GM18867 (cell line): ENCODE results near the gene KRT33A.
"Not testable (repeated sequence)": the region's sequence is repeated elsewhere in the genome, so short reads cannot be mapped to it uniquely, and the experiment has no call there.

ENCODE experiments used
- ATAC-seq: cut with Tn5 transposase; IDR thresholded peaks from one replicate; pipeline ENCODE4 v1.9.1; 2021; ENCODE audit warnings: mild to moderate bottlenecking, moderate library complexity; ENCODE audit not compliant: unreplicated experiment

The KRT33A gene

DNA sequence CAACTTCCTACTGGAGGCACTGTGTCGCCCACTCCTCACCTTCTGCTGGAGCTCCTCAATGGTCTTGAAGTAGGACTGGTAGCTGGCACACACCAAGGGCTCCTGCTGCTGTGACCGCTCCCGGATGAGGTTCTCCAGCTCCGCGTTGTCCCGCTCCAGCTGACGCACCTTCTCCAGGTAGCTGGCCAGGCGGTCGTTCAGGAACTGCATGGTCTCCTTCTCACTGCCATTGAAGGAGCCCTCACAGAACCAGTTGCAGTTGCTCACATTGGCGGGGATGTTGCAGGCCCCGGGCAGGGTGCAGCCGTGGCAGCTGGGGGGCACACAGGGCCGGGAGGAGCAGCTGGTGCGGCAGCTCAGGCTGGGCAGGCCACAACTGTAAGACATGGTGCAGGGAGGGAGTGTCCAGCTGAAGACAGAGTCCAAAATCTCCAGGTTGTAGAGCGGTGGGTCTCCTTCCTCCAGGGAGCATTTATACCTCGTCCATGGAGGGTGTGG, at the start of gene KRT33A:
Gene KRT33A, minus strand, starts transcription at position 448 of the 498 bp plus-strand sequence. Its CDS starts 61 bp downstream, at position 387.
- ATAC-seq, result not testable (repeated sequence)

DNA sequence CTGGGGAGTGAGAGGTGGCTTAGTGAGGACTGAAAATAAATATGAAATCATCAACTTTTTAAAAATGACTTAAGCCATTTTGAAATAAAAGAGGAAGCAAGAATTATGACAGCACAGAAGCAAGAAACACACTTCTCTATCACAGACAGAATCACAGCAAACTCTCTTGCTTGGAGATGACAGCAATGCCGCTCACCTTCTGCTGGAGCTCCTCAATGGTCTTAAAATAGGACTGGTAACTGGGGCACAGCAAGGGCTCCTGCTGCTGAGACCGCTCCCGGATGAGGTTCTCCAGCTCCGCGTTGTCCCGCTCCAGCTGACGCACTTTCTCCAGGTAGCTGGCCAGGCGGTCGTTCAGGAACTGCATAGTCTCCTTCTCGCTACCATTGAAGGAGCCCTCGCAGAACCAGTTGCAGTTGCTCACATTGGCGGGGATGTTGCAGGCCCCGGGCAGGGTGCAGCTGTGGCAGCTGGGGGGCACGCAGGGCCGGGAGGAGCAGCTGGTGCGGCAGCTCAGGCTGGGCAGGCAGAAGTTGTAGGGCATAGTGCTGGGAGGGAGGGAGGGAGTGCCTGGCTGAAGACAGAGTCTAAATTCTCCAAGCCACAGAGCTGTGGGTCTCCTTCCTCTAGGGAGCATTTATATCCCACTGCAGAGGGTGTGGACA, 46.5 kb upstream of the KRT33A start, which contains the start of gene KRT31:
Gene KRT31, minus strand, starts transcription at position 613 of the 665 bp plus-strand sequence. Its CDS starts 69 bp downstream, at position 544.
- no peak for ATAC-seq

DNA sequence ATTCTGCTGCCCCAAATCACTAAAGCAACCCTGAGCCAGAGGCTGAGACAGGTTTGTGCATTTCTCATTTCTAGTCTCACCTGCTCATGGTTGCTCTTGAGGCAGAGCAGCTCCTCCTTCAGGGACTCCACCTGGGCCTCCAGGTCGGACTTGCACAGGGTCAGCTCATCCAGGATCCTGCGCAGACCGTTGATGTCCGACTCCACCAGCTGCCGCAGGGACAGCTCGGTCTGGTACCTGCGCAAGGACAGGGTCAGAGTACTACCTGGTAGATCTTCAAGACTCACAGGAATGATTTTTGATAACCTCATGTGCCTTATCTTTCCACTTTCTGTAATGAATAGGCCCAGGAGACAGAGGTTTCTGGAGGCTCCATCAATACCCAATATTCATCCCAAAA, 45.7 kb upstream of the KRT33A start:
- ATAC-seq, result no peak

DNA sequence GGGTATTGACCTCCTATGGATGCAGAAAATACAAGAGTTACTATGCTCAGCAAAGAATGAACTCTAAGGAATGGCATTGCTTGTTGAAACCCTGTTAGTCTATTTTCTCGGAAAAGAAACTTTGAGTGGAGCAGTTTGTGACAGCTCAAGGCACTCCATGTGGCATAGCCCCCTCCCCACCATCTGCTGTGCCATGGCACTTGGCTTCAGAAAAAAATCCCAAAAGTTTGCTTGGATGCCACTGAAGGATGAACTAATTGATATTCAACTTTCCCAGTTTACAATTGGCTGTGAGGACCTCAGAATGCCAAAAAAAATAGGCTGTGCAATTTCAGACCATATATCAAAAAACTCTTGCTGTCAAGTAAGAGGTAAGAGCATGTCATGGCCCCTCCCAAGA, 45.0 kb upstream of the KRT33A start:
- ATAC-seq, result no peak

DNA sequence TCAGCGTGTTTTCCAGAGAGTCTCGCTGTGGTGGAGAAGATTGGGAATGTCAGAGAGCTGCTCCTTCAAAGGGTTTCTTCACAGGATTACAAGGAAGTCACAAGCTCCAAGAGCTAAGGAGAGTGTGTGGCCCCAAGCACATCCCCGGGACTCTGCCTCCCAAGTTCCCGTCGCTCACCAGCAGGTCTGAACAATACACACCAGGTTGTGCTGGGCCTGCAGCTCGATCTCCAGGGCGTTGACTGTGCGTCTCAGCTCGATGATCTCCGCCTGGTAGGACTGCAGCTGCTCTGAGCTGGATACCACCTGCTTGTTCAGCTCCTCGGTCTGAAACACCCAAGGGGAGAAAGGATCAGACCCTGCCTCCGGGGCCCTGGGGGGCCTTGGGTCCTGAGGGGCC, 44.4 kb upstream of the KRT33A start:
- ATAC-seq, result not testable (repeated sequence)

DNA sequence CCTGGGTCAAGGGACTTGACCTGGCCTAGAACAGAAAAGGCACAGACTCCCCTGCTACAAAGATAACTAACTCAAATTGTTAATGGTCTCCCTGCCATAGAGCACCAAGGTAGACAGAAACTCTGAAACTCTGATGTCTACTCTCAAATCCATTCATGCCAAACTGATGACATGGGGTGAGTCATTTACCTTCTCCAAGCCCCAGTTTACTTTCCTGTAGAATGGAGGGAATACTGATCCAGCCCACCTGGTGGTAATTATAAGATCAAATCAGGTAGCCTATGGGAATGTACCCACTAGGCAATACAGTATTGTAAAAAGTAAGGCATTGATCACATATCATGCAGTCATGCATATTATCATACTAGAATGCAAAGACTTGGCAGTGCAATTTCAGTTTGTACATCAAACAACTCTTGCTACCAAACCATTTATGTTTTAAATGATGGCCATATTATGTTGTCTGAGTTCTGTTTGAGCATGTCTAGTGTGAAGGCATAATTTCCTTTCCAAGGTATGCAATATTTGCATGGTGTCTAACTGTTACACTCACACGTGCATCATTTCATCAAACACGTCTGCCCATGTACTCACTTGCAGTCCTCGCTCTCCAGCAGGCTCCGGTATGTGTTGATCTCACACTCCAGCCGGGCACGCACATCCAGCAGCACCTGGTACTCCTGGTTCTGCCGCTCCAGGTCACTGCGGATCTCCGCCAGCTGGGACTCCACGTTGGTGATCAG, 43.8 kb upstream of the KRT33A start:
- no peak for ATAC-seq

DNA sequence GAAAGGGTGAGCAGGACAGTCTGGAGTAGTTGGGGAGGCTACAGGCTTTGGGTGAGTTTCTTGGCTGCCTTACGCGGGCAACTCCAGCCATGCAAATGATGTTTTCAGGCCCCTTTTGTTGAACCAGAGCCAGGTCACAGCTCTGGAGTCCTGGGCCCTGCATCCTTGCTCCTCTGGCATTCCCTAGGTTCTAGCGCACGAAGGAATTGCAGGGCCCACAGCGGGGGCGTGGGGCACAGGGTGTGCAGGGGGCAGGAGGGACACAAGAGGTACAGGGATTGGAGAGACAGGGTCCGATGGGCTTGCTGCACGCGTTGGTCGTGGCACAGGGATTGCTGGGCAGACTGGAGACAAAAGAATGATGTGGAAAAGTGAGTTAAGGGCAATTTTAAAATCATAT, 43.2 kb upstream of the KRT33A start:
- ATAC-seq, result no peak

DNA sequence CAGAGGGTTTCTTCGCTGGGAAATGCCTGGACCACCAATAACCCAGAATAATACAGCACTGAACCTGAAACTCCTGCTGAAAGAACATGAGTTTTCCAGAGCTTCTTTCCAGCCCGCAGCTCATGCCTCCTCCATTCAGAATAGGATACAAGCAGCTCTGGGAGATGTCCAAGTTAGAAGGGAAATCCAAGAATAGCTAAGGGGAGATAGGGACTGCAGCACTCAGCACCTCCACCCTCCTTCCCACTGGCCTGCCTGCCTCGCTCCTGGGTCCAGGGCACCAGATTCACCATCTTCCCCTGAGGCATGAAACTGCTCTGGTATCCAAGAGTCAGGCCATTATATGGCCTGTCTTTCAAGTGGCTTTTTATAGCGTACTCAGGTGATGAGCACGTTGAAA, 42.7 kb upstream of the KRT33A start:
- ATAC-seq, result no peak

DNA sequence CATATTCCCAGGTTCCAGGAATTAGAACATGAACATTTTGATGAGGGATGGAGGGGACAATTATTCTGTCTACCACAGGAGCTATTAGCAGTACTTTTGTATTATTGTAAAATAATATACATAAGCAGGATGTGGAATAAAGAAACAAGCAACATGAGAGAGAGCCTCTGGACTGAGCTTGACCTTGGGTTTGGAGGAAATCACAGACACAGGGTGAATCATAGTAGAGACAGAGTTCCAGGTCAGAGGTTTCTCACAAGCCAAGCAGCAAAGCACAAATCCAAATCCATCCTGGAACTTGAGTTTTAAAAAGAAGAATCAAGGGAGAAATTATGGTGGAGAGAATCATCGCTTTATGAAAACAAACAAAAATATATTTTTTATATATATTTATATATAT, 41.6 kb upstream of the KRT33A start:
- no peak for ATAC-seq

DNA sequence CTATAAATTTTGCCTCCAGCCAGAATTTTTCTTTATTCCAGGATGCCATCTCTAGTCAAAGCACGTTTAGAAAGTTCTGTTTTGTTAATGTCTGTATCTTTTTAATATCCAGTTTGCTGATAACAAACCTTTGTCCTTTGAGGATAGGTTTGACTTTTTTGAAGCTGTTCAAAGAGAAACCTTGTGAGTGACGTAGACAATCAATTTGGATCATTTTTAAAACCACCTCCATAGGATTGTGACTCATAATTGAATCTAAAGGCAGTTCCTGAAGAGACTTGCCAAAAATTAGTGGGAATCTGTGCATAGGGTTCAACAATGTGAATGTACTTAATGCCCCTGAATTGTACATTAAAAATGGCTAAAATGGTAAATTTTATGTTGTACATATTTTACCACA, 40.9 kb upstream of the KRT33A start:
- ATAC-seq, result no peak

DNA sequence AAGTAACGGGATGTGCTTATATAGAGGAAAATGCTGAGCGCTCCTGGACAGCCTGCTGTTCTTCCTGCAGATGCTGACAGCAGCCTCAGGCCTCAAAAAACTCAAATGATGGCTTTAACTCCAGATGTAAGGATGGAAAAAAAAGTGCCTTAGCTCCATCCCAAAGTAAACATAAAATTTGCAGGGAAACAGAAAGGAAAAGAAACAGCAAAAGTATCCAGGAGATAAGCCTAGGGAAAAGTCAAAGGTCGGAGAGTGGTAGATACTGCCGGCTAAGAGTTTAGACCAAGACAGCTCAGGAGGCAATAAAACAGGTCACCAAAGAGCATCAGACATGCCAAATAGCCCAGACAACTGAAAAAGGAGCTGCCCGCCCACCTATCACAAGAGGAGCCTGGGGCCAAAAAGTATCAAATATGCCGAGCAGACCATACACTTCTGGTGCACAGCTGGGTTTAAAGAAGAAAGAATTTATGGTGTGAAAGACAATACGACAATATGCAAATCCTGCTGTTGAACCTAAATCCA, 39.8 kb upstream of the KRT33A start:
- ATAC-seq, result no peak

DNA sequence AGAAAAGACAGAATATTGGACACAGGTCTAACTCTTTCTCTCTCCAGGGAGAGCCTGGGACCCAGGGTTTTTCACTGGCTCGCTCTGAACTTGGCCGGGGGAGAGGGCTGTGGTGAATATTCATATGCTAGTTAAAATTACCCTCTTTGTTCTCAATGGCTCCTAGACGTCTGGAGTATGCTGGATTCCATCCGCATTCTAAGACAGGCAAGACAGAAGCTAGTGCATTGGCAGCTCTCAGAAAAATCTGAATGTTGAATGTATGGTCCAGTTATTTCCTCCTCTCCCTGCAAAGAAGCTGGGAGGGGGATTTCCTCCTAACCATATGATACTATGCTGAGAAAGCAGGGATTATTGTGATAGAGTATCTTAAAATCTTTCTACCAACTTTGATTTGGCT, 37.0 kb upstream of the KRT33A start:
- no peak for ATAC-seq

DNA sequence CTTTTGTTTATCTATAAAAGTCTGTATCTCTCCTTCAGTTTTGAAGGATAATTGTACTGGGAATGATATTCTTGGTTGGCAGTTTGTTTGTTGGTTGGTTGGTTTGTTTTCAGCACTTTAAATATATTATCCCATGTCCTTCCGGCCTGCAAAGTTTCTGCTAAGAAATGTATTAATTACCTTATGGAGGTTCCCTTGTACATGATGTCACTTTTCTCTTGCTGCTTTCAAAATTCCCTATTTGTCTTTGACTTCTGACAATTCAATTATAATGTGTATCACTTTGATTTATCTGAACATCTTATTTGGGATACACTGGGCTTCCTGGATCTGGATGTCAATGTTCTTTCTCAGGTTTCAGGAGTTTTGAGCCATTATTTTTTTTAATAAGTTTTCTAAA, 35.6 kb upstream of the KRT33A start:
- ATAC-seq, result no peak

DNA sequence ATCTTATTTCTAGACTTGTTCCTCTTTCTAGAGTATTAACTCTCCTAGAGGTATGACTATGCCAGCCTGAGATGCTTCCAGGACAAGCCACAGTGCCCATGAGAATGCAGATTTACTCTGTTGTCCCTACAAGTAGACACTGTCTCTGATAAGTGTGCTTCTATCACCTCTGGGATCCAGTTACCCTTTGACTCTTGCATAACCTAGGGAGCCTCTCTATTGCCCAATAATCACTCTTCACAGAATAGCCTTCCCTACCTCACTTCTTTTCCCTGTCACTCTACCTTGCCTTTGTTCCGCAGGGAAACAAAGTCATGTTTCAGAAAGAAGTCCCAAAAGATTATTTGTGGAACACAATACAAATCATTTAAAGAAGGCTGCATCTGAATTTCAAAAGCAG, 33.1 kb upstream of the KRT33A start:
- ATAC-seq, result no peak

DNA sequence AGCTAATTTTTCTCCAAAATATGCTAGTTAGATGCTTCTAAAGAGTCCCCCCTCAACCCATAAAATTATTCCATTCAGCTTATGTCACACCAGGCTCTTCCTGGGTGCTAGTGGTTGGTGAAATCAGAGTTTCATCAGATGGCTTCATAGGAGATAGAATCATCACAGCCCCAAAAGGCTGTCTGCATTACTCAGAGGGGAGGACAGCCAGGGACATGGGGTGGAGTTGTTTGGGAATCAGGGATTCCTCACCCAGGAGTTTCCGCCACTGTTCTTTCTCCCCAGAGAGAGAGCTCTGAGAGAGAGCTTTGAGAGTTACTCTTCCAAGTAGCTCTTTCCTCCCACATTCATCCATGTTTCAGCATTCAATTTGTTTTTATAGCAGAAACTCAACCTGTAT, 31.8 kb upstream of the KRT33A start:
- no peak for ATAC-seq

DNA sequence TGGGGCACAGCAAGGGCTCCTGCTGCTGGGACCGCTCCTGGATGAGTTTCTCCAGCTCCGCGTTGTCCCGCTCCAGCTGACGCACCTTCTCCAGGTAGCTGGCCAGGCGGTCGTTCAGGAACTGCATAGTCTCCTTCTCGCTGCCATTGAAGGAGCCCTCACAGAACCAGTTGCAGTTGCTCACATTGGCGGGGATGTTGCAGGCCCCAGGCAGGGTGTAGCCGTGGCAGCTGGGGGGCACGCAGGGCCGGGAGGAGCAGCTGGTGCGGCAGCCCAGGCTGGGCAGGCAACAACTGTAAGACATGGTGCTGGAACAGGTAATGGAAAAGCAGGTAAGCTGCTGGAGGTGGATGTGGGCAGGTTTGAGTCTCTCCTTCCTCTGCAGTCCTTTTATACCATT, 31.3 kb upstream of the KRT33A start, which contains the start of gene KRT34:
Gene KRT34, minus strand, starts transcription at position 364 of the 400 bp plus-strand sequence. Its CDS starts 60 bp downstream, at position 304.
- not testable (repeated sequence) for ATAC-seq

DNA sequence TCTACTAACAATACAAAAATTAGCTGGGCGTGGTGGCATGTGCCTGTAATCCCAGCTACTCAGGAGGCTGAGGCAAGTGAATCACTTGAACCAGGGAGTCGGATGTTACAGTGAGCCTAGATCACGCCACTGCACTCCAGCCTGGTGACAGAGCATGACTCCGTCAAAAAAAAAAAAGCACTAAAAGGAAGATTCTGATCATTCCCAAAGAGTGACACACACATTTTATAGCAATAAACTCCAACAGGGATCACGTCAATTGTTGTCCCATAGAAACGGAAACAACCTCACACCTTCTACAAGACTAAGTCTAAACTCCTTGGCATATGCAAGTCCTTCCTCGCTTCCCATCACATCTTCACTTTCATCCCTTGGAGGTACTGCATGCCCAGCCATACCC, 29.5 kb upstream of the KRT33A start:
- not testable (repeated sequence) for ATAC-seq

DNA sequence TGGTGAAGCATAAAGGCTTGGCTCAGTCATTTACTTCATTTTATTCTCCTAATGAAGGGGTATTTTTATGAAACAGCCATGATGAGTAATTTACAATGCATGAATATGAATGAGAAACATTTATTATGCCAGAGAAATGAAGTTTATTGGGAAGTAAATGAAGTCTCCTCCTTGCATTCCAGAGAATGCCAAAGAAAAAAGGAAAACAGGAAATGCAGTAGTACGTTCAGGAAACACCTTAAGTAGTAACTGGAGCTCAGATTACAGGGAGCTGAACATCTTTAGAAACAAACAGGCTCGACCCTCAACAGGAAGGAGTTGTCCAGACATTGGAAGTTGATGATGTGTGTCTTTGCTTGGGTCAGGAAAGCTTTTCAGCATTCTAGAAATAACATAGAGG, 26.9 kb upstream of the KRT33A start:
- ATAC-seq, result no peak

DNA sequence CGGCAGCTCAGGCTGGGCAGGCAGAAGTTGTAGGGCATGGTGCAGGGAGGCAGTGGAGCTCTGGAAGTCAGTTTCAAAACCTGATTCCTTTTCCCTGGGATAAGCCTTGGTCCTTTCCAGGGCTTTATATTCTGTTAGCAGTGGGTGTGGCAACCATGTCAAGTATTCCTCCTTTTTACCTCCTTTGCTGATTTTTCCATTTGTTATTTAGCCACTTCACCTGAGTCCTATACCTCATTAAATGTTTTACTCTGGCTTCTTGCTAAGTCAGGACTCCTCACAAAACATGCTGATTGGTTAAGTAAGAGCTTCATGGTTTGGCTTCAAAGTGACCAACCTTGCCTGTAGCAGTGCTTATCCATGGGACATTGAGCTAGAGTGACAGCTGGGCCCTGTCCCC, 19.1 kb upstream of the KRT33A start, which contains the start of gene KRT33B:
Gene KRT33B, minus strand, starts transcription at position 101 of the 400 bp plus-strand sequence. Its CDS starts 63 bp downstream, at position 38.
- no peak for ATAC-seq

DNA sequence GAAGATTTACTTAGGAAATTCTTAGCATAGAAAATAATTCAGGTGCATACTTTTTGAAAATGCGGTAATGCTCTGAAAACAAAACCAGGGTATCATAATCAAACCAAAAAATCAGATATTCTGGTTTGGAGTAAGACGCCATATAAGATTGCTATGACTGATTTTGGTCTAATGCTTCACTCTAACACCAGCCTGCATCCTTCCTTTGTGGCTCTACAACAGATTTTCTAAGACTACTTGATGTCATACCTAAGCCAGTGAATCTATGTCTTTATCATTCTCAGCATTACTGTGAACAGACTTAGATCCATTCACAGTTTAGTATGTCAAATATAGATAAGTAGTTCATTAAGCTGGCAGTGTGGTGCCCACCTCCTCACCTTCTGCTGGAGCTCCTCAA, 18.4 kb upstream of the KRT33A start:
- no peak for ATAC-seq

DNA sequence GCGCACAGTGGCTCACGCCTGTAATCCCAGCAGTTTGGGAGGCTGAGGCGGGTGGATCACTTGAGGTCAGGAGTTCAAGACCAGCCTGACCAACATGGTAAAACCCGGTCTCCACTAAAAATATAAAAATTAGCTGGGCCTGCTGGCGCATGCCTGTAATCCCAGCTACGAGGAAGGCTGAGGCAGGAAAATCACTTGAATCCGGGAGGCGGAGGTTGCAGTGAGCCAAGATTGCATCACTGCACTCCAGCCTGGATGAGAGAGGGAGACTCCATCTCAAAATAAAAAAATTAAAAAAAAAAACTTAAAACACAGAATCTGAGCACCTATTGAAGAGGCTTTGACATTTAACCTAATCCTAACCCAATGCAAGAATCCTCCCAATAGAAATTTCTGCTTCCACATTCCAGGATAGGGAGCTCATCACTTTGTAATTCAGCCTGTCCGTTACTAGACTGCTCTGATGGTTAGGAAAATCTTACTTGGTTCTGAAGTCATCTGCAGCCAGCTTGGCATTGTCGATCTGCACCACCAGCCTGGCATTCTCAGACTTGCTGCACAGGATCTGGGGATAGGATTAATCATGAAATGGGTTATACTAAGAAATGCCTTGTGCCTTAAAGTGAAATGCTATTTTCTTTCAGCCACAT, 16.9 kb upstream of the KRT33A start:
- no peak for ATAC-seq
